NK-92 treated with Interleukin-12 subunit alpha and Interleukin-12 subunit beta, amount 100 ng/mL, for 24 hours (cell line): ENCODE data around the gene WWTR1.

Experiments
- DNase-seq: peaks from one replicate; lab custom pipeline; 2025; lab: John Stamatoyannopoulos, UW

The WWTR1 gene

DNA sequence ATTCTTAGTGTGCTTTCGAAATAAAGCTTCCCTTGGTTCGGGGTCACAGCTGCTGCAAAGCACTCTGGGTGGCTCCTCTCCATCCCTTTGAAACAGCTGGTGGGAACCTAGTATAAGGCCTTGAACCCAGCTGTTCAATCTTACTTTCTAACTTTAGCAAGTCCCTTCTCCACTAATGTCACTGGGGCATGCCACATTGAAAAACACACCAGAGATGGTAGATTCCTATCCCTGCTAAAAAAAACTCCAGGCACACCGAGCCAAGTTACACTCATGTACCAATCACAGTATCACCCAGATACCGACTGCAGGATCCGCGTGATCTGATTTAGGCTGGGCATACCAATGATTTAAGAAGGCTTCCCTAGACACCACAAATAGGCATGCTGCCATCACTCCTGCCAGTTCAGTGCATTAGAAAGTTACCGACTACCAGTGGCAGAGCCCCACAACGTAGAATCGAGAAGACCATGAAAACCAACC is 65.0 kb downstream of the WWTR1 start:
- DNase-seq = no peak

DNA sequence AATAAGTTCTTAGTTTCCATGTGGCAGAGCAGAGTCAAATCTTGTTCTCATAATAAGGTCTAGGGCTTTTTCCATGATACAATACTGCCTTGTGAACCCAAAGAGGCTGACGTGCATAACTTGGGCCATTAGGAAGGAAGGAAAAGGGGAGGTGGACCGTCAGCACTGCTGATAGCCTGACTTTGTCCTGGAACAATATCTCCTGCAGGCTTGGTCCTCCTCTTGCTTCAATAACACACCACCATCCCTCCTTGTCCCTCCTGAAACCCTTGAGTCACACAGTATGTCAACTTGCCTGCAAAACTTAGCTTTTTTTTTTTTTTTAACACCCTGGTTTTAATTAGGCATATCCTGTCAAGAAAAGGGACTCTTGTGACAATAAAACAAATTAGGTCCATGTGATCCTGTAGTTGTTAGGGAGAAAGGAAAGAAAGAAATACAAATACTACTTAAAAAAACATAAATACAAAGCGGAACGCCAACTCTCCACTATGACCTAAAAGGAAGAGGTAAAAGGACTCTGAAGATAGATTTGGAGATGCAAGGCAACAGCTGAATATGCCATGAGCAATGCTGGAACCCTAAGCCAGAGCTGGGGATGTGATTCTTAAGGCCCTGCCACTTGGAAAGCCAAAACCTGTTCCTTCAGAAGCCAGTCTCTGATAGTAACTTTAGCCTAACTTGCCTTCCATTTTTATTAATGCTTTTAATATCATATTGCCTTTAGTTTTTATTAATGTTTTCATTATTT is 67.0 kb downstream of the WWTR1 start:
- no peak for DNase-seq

DNA sequence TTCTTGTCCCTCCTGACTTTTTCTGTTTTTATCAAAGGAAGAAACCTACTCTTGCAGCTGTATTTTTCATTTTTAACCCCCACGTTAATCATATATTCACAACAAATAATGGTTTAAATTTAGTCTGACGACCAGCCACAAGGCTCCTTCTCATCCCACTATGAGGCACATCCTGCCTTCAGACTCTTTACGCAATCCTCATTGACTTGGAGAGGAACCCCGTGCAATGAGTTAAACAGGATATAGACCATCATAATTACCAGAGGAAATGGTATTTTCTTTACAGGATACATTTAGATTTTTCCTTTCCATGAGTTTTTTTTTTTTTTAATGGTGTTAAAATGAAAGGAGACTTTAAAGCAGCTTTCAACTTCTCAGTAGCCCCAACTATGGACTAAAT is 68.5 kb downstream of the WWTR1 start:
- DNase-seq = no peak

DNA sequence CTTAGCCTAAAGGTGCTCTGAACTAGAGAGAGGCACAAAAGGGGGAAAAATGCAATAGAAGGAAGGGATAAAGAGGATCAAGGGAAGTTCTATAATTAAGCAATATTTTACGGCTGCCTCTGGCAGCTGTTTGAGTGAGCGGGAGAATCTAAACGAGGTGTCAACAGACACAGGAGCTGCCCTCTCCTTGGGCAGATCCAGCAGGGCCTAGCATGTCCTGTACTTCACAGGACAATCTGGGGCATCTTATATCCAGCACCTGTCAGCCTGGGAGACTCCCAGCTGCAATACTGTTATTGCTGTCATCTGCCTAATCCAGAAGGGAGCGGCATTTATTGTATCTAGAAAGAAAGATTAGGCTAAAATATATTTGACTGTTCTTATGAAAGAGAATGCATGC is 68.9 kb downstream of the WWTR1 start:
- no peak for DNase-seq

DNA sequence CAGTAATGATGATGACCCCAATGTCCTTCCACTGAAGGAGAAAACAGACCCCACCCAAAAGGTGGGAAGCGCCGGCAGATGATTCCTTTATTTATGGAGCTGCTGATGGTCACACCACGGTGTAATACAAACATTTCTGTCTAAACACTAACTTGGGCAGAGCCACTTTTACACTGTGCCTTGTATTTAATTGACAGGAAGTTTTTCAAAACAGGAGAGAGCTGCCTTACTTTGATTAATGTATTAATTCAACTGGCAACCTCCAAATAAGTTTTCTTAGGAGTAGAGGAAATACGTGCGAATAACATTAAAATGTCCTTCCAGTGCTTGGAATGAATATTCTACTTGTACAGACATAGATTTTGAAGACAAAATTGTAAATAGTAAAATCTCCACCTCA is 70.4 kb downstream of the WWTR1 start:
- no peak for DNase-seq

DNA sequence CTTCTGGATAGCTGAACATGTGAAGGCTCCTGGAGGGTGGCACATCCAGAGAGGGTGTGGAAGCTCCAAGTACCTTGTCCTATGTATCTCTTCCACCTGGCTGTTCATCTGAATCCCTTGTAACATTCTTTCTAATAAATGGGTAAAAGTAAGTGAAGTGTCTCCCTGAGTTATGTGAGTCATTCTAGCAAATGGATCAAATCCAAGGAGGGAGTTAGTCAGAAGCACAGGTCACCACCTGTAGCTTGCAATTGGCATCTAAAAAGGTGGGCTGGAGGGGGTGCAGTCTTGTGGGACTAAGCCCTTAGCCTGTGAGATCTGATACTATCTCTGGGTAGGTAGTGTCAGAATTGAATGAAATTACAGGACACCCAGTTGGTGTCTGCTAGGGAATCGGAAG is 71.0 kb downstream of the WWTR1 start:
- no peak for DNase-seq

DNA sequence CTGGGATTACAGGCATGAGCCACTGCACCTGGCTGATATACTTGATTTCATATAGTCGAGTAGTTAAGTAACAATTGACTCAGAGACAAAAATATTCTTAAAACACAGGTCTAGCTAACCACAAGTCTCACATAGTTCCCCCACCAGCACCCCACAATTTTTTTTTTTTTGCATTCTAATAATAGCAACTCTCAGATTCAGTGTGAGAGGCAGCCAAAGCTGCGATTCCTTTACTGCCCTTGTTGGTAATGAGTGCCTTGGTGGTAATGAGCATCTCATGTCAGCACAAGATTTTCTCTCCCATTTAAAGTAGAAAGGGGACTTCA is 72.5 kb downstream of the WWTR1 start:
- DNase-seq = peak; percentile 20

DNA sequence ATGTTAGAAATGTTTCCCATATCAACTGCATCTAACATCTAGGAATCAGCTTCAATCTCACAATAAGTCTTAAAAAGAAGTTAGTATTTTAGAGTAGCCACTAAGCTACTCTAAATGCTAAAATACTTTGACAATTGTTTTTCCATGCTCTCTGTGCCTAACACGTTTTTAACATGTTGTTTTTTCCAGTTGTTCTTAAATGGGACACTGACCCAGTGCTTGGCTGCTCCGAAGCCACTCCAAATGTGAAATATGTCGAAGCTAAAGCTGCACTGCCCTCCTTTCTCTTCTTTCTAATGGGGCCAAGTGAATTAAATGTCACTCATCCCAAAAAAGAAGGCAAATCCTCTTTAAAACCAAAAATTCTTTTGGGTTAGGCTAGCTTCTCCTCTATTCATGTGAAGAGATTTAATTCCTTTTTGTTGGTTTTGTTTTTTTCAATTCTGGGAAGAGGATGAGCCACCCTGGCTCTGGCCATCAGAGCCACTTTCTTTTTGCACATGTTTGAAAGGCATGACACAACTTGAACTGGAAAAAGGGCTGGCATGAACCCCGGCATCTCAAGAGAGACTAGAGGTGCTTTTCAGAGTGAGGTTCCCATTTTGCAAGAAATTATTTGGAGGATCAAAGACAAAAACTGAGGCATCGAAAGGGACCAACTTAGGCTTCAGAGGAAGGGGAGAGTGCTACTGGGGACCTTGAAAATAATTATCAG is 73.7 kb downstream of the WWTR1 start:
- DNase-seq = no peak

DNA sequence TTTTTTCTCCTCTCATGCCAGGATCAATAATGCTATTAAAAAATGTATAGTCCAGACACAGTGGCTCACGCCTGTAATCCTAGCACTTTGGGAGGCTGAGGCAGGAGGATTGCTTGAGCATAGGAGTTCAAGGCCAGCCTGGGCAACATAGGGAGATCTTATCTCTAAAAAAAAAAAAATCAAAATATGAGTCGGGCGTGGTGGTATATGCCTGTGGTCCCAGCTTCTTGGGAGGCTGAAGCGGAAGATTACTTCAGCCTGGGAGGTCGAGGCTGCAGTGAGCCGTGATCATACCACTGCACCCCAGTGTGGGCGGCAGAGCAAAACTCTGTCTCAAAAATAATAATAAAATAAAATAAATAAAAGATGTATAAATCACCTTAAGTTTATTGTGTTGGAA is 75.4 kb downstream of the WWTR1 start:
- DNase-seq = no peak

DNA sequence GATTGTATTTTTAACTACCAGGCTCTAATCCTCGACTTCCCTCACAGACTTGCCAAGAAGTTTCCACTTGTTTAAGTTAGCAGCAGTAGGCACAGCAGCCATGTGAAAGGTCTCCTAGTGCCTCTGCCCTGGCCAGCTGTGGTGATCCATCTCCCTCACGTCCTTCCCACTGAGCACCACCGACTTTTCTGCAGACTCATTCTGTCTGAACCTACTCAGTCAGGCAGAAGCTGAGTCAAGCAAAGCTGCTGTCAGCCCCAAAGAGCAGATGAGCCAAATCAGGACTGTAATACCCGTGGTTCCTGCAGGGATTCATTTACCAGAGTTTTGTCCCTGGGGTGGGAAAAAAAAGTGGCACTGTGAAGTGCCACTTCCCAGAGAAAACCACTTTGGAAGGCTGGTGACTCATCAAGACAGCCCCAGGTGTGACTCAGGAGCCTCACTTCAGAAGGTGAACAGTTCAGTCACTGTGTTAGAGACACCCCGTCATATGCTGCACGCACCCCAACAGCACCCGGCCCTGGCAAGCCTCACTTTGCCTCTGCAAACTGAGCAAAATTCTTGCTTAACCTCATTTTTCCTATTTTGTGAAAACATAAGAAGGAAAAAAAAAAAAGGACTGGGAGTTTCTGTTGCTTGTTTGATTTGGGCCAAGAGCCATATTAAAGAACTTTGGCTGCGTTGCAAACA is 76.0 kb downstream of the WWTR1 start:
- DNase-seq = no peak

DNA sequence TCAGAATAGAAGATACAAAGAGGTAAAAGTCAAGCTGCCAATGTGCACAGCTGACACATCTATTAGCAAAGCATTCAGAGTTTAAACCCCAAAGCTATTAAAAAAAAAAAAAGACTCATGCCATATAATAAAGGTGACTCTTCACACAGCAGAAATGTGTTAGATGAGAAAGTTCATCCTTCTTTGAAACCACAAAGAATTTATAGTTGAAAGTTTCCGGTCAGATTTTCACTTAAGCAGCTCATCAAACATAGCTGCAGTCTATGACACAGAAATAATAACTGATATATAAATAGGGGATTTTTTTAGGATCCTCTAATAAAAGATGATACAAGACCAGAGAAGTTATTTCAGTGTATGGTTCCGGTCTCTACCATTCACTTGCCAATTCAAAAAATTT is 76.6 kb downstream of the WWTR1 start:
- DNase-seq = no peak

DNA sequence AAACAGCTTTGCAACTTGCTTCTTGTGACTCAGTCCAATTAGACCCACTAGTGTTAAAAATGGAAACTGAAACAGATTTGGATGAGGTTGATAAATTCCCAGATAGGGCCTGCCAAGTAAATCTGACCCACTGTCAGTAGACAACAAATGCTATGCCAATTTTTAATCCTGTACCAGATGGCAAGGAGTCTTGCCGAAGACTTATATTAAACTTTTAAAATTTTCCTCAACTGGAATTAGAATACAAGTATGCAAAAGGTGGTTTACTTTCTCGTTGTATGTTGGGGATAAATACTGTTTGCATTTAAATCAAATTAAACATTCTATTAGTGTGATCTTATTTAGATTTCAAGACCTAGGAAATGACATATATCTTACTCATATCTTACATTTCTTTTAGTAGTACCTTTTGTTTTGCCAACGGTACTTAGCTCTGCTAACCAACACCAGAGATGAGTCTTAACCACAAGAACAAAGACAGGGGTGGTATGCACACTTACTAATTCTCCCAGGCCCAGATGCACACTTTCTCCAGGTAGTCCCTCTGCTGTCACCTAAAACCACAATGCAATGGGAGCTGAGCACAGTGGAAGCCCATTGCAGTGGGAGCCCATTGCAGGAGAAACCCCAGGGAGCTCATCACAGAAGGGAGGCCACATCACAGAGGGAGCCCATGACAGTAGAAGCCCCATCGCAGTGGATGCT is 77.8 kb downstream of the WWTR1 start:
- peak; percentile 28 for DNase-seq

DNA sequence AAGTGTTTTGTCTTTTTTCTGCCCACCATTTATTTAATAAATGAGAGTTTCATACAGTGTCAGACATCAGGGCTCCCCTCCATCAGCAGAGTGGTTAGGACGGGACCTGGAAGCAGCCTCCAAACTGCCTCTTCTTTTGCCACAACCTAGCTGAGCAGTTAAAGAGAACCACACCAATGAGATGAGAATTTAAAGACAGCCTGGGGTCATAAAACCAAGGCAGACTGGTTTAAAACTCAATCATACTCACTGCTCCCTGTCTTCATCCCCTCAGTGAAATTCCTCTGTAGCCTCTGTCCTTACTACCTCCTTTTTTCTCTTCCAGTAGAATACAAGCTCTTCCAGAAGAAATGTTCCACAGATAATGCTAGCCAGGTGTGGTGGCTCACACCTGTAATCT is 78.7 kb downstream of the WWTR1 start:
- DNase-seq = no peak

DNA sequence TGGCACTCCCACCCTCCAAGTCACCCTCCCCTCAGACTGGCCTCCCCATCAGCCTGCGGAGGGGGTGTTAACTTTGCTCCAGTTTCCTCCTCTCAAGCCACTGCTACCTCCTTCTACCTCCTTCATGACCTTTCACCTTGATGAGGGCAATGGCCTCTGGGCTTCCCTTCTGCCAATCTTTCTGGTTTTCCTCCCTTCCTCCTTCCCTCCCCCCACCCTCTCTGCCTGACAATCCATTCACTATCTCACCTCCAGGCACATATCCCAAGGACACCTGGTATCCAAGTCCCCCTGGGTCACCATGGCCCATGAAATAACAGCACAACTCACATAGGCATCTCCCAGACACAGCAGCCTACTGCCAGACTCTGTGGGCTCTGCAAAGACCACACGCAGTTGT is 80.0 kb downstream of the WWTR1 start:
- no peak for DNase-seq

DNA sequence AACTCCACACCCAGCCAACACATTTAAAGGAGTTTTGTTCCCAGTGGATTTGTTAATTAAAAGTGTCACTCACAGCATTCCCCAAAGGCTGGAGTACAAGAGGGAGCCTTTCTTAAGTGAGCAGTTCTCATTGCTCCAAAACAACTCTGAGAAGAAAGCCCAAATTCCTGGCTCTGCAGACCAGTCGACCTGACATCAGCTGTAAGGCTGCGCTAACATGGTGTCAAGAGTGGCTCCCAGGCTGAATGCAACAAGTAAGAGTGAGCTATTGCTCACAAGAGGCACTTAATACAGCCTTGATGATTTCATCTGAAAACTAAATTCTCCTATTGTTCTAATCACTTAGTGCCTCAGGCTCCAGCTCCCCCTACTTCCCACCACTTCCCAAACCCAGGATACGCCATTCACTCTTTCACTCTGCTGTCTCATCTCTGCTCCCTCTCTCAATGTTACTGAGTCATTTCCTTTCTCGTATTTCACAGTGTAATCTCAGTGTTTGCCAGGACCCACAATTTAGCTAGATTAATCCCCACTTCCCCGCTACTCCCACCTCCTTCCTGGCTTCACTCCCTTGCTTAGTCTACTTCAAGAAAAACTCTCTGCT is 81.8 kb downstream of the WWTR1 start:
- no peak for DNase-seq

DNA sequence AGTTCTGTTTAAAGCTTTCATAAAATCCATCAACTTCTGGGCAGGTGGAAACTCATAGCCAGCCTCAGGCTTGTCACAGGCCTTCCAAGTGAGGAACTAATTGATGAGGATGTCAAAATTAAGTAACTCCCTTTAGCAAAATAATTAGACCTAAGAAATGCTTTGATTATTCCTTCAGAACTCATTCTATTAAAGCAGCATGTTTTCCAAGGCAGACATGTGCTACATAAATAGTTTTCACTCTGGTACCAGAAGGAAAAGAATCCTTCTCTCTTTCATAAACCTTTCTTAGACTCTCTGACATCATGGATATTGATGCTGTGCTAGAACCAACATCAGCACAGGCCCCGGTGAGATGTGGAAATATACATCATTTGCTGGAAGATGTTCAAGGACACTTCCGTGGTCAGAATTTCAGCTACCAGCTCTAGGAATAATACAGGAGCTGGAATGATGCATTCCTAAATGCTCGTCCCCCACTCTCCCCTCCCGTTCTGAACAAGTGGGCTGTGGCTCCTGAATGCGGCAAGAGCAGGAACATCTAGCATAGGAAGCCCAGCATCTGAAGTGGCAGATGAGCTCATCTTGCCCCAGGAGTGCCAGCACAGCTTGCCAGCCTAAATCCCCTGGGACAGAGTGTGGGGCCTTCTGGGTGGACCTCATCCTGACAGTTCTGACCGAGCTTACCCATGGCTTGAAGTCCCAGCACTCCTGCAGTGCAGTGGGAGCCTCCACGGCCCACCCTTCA is 82.4 kb downstream of the WWTR1 start:
- no peak for DNase-seq

DNA sequence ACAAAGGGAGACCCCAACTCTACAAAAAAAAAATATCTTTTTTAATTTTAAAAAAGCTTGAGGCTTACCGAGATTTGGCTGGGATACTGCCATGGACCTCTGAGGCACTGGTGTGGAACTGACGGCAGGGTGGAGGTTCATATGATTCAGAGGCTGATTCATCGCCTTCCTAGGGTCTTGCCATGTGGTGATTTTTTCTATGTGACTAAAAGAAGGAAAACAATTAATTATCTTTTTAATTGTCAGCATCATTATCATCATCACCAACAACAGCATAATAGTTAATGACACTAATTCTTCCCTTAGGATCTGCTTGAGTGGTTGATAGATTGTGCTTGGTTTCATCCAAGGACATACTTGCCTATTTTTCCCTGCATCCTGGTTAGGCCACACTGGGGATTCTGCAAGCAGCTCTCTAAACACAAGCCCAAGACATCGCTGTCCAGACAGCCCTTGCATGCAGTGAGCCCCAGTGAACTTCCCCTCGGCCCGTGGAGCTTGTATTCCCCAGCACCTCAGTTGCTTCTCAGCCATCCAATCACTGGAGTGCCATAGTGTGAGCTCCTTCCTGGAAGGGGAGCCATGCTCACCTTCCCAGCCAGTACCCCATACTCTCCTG is 84.9 kb downstream of the WWTR1 start:
- no peak for DNase-seq

DNA sequence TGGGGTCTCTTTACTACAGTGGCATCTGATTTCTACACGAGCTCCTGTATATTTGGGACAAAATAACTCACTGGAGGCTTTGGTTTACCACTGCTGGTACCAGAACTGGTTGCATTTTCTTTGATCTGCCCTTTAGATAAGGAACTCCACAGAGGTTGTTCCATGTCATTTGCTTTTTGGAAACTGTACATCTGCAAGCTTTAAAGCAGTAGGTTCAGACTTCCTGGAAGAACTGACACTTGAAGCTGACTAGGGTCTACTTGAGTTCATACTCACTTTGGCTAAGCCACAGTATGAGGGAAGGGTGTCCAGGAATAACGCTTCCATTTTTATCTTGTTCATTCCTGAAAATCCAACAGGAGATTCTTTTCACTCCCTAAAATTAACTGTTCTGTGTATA is 86.4 kb downstream of the WWTR1 start:
- no peak for DNase-seq

DNA sequence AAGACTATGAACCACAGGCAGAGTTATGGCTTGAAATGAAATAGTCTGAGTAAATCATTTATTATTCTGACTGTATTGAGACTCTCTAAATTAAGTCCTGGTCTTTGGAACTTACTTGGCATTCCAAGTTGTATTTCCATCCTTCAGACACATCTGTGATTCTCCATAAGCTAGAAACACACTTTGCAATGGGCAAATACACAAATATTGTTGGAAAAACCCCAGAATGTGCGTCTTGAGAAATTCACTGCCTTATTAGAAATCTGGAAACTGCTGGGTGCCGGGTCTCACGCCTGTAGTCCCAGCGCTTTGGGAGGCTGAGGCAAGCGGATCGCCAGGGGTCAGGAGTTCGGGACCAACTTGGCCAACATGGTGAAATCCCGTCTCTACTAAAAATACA is 87.8 kb downstream of the WWTR1 start:
- DNase-seq = no peak

DNA sequence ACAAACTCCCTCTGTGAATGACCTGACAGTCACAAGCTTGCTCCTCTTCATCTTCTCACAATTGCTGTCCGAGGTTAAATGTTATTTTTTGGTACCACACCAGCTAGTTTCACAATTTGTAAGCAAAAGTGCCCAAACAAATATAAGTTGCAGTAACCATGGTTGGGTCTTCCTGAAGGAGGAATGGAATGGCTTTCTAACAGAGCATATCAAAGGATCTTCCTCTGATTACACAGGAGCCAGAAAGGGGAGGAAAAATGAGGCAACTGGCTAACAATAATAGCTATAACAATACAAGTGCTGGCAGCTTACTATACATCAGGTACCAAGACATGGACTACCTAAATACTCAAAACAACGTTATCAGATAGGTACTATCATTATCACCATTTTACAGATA is 90.4 kb downstream of the WWTR1 start:
- no peak for DNase-seq
